ES-I3 (cell line): ENCODE measurements around the gene ADGRF5.

Experiments used
- H3K36me3 ChIP-seq: 2 replicates; pipeline ENCODE4 v1.6.1; 2013; ENCODE audit warnings: mild to moderate bottlenecking, low read length, control low read depth, moderate library complexity; ENCODE audit not compliant: insufficient read depth
- H3K4me1 ChIP-seq: 2 replicates; pipeline ENCODE4 v1.6.1; 2013; ENCODE audit warnings: mild to moderate bottlenecking, control low read depth, low read length; ENCODE audit not compliant: insufficient read depth
- H3K9ac ChIP-seq: 2 replicates; pipeline ENCODE4 v1.6.1; 2013; ENCODE audit warnings: low read depth, mild to moderate bottlenecking, low read length, moderate library complexity
- H3K9me3 ChIP-seq: 2 replicates; pipeline ENCODE4 v1.6.1; 2013; ENCODE audit warnings: mild to moderate bottlenecking, low read length, moderate library complexity; ENCODE audit not compliant: control insufficient read depth, insufficient read depth

Gene ADGRF5

DNA sequence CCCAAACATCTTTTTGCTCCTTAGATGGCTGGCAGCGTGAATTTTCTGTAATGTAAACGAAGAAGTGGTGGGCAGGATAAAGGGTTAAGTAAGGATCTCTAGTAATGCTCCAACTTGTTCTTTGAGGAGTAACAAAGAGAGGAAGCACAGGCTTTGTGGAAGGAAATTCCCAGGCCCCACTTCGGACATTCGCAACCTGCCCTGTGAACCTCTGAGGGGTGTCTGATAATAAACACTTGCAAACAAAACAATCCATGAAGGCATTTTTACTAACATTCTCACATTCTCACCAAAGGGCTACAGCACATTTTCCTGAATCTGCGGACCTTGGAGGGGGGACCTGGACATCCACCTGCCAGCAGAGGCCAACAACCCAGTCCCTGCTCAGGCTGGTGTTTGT, 25.8 kb upstream of the ADGRF5 start:
- H3K4me1 ChIP-seq: no peaks in the 10 kb centered on the region
- H3K9ac ChIP-seq: no peak overlapping the region
- H3K9me3 ChIP-seq: no peaks in the 10 kb centered on the region
- no peaks in the 10 kb centered on the region for H3K36me3 ChIP-seq

DNA sequence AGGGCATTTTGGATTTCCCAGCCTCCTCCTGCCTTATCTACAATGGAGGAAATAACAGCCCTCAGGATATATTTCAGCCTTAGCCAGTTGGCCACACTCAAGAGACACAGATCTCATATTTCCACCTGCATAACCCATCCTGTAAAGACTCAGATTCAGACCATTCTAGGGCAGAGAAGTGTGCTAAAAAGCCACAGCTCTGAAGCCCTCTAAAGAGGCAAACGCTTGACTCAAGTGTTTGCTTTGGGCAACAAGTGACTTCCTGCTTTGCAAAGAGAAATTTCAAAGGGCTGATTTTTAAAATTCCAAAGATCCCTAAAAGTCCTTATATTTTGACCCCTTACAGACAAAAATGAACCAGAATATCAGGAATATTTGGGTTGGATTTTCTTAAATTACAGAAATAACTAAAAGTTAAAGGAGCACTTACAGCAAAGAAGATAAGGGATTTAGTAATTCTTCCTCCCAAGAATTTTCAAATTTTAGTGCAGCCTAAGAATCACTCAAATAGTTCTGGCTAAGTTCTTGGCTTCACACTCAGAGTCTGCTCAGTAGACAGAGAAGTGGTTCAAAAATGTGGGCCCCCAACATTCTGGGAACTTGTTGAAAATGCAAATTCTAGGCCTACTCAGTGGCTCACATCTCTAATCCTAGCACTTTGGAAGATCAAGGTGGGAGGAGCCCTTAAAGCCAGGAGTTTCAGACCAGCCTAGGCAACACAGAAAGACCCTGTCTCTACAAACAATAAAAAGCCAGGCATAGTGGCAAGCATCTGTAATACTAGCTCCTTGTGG, 18.9 kb upstream of the ADGRF5 start:
- H3K9me3 ChIP-seq: no peaks in the 10 kb centered on the region
- peaks cover 6% of the 10 kb centered on the region for H3K4me1 ChIP-seq
- H3K36me3 ChIP-seq: no peaks in the 10 kb centered on the region
- no peak overlapping the region for H3K9ac ChIP-seq

- Histone ChIP-seq H3K4me1 (peaks cover 9% of the 10 kb centered on the region), H3K9me3 (no peaks in the 10 kb centered on the region), H3K9ac (no peak overlapping the region), H3K36me3 (no peaks in the 10 kb centered on the region)
Observed at GRCh38 chr6:46937642-46938041, 15.9 kb upstream of the ADGRF5 start.

- no peaks in the 10 kb centered on the region for H3K36me3 ChIP-seq
- no peak overlapping the region for H3K9ac ChIP-seq
- no peaks in the 10 kb centered on the region for H3K9me3 ChIP-seq
- peaks cover 9% of the 10 kb centered on the region for H3K4me1 ChIP-seq
Observed at GRCh38 chr6:46935687-46936086, 13.9 kb upstream of the ADGRF5 start.

- H3K36me3 ChIP-seq: no peaks in the 10 kb centered on the region
- no peaks in the 10 kb centered on the region for H3K9me3 ChIP-seq
- H3K4me1 ChIP-seq: peaks cover 7% of the 10 kb centered on the region
- H3K9ac ChIP-seq: no peak overlapping the region
Observed at GRCh38 chr6:46933751-46934150, 12.0 kb upstream of the ADGRF5 start.

- Histone ChIP-seq H3K9me3 (no peaks in the 10 kb centered on the region), H3K4me1 (peaks cover 7% of the 10 kb centered on the region), H3K9ac (no peak overlapping the region), H3K36me3 (no peaks in the 10 kb centered on the region)
Observed at GRCh38 chr6:46932526-46933319, 11.0 kb upstream of the ADGRF5 start.

GRCh38 chr6:46931416-46931815, 9.7 kb upstream of the ADGRF5 start:
- Histone ChIP-seq H3K9me3 (no peaks in the 10 kb centered on the region), H3K4me1 (peaks cover 7% of the 10 kb centered on the region), H3K36me3 (no peaks in the 10 kb centered on the region), H3K9ac (no peak overlapping the region)

GRCh38 chr6:46930331-46930730, 8.6 kb upstream of the ADGRF5 start:
- no peaks in the 10 kb centered on the region for H3K9me3 ChIP-seq
- H3K36me3 ChIP-seq: no peaks in the 10 kb centered on the region
- peaks cover under 1% of the 10 kb centered on the region; the same call in 1 of the 2 replicates for H3K4me1 ChIP-seq
- no peak overlapping the region for H3K9ac ChIP-seq

GRCh38 chr6:46927066-46927465, 5.3 kb upstream of the ADGRF5 start:
- Histone ChIP-seq H3K4me1 (no peaks in the 10 kb centered on the region), H3K9ac (no peak overlapping the region), H3K9me3 (no peaks in the 10 kb centered on the region), H3K36me3 (no peaks in the 10 kb centered on the region)

DNA sequence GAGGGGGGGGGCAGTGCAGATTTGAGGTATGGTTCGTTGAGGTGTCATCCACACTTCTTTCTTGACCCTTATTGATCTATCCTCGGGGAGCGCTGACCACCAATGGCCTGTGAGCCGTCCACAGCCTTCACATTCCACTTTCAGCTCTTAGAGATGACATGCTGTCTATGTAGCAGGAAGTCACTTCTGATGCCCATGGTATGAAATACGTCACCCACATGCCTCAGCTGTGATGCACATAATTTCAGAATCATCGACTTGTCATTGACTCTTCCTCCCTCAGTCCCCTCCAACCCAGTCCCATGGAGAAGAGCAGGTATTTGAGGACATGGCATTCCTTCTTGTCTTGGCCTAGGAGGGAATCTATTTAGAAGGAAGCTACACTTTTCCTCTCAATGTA, 4.7 kb upstream of the ADGRF5 start:
- H3K9me3 ChIP-seq: no peaks in the 10 kb centered on the region
- H3K4me1 ChIP-seq: no peaks in the 10 kb centered on the region
- no peak overlapping the region for H3K9ac ChIP-seq
- H3K36me3 ChIP-seq: no peaks in the 10 kb centered on the region

DNA sequence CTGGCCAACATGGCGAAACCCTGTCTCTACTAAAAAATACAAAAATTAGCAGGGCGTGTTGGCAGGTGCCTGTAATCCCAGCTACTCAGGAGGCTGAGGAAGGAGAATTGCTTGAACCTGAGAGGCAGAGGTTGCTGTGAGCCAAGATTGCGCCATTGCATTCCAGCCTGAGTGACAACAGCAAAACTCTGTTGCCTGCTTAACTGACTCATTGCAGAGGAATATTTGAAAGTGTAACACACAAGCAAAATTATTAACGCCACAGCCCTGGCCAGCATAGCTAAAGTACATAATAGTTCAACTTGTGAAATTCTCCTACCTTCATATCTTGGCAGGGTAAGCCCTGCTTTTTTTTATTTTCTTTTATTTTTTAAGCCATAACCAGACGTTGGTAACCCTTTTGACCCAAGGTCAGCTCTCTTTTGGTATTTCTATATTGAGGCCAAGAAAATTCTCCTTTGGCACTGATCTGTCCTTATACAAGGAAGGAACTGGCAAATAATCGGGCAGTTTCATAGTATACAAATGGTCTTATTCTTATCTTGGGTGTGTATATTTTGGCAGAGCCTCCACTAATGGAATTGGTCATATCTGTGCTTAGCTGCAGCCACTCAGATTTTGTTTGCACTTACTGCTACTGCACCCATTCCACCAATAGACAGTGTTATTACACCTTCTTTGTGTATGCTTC, 4.0 kb upstream of the ADGRF5 start:
- no peaks in the 10 kb centered on the region for H3K4me1 ChIP-seq
- H3K36me3 ChIP-seq: no peaks in the 10 kb centered on the region
- no peak overlapping the region for H3K9ac ChIP-seq
- no peaks in the 10 kb centered on the region for H3K9me3 ChIP-seq

DNA sequence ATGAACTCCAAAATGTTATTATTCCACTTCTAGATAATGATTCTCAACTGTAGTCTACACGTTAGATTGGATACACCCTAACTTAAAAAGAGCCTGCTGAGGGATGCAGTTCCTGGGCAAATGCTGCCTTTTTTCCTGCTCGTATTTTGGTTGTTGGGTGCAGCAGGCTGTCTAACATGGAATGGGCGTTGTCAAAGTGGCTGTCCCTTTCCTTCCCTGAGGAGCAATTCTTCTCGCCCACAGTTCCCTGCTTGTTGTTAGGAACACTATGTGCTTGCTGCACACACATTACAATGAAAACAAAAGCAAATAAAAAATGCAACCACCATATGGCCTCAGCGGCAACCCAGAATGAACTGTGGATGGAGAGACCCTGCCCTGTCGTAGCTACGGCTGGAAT, 1.7 kb upstream of the ADGRF5 start:
- H3K4me1 ChIP-seq: no peaks in the 10 kb centered on the region

GRCh38 chr6:46921059-46921458, 679 bp downstream of the ADGRF5 start:
- H3K9ac ChIP-seq: no peak overlapping the region
- H3K36me3 ChIP-seq: no peaks in the 10 kb centered on the region
- H3K9me3 ChIP-seq: no peaks in the 10 kb centered on the region
- no peaks in the 10 kb centered on the region for H3K4me1 ChIP-seq

More for the DNA sequence above, 1.7 kb upstream of the ADGRF5 start:
- Histone ChIP-seq H3K36me3 (no peaks in the 10 kb centered on the region), H3K9me3 (no peaks in the 10 kb centered on the region), H3K9ac (no peak overlapping the region)

- Histone ChIP-seq H3K9me3 (no peaks in the 10 kb centered on the region), H3K4me1 (no peaks in the 10 kb centered on the region), H3K36me3 (no peaks in the 10 kb centered on the region), H3K9ac (no peak overlapping the region)
Observed at GRCh38 chr6:46918806-46919205, 2.9 kb downstream of the ADGRF5 start.
